Activated T-cell treated with anti-CD3 and anti-CD28 coated beads, Interleukin-2, amount 50 U/mL, for 72 hours (primary cell): ENCODE measurements around the gene LRRC4C. TPM values are rescaled to one million over a fixed set of nuclear protein-coding genes. Genes with fewer than 3 reads are reported as not detected.
"Not testable (repeated sequence)": the region's sequence is repeated elsewhere in the genome, so short reads cannot be mapped to it uniquely, and the experiment has no call there.

Experiments used
- ATAC-seq, 2 donors: fragments of 150-1000 bp; cut with Tn5 transposase; replicated peaks in 1 of 2; 2 replicates each; pipeline ENCODE4 v1.10.0; 2021; ENCODE audit warnings: moderate library complexity in 2 of 2, mild to moderate bottlenecking in 1 of 2
- DNase-seq, 2 donors: peaks; one replicate each; pipeline ENCODE4 v3.0.0; 2021 to 2022; ENCODE audit warnings: mixed read lengths in 1 of 2
- H3K27ac Mint-ChIP-seq: one replicate; pipeline ENCODE4 v1.8.0; 2022; ENCODE audit warnings: mild to moderate bottlenecking, moderate library complexity, mixed read lengths
- H3K27me3 Mint-ChIP-seq: one replicate; pipeline ENCODE4 v1.8.0; 2022; ENCODE audit warnings: low read depth, mixed read lengths
- H3K36me3 Mint-ChIP-seq, 2 donors: one replicate each; pipeline ENCODE4 v1.8.0; 2022; ENCODE audit warnings: mixed read lengths in 2 of 2, mild to moderate bottlenecking in 1 of 2; ENCODE audit not compliant: insufficient read depth in 2 of 2
- H3K4me1 Mint-ChIP-seq: one replicate; pipeline ENCODE4 v1.8.0; 2022; ENCODE audit warnings: low read depth, mixed read lengths
- H3K4me3 Mint-ChIP-seq, 2 donors: one replicate each; pipeline ENCODE4 v1.8.0; 2022; ENCODE audit warnings: mild to moderate bottlenecking in 2 of 2, mixed read lengths in 2 of 2, moderate library complexity in 2 of 2
- H3K9me3 Mint-ChIP-seq, 2 donors: one replicate each; pipeline ENCODE4 v1.8.0; 2022; ENCODE audit warnings: mixed read lengths in 2 of 2
- total RNA-seq, 2 donors: library from RNA; stranded (reverse); gene quantifications; one replicate each; pipeline ENCODE4 v1.2.3, GENCODE V29; 2022

The LRRC4C gene
- total RNA-seq, 2 donors from 2014 or later: not detected

GRCh38 chr11:40183073-40184064 lies 1276.1 kb downstream of the LRRC4C start:
- Mint-ChIP-seq H3K9me3 (peaks cover 3 to 6% of the 10 kb centered on the region in 2 donors), H3K4me3 (no peak overlapping the region), H3K27me3 (no peaks in the 10 kb centered on the region), H3K27ac (no peak overlapping the region), H3K4me1 (no peaks in the 10 kb centered on the region), H3K36me3 (no peaks in the 10 kb centered on the region)
- ATAC-seq: no peak
- DNase-seq: no peak

GRCh38 chr11:40179541-40179940 lies 1279.9 kb downstream of the LRRC4C start:
- Mint-ChIP-seq H3K36me3 (peaks cover 0 to 2% of the 10 kb centered on the region in 2 donors), H3K4me1 (no peaks in the 10 kb centered on the region), H3K27ac (no peak overlapping the region), H3K9me3 (peaks cover 1 to 8% of the 10 kb centered on the region in 2 donors), H3K4me3 (no peak overlapping the region), H3K27me3 (no peaks in the 10 kb centered on the region)
- ATAC-seq (no peak), DNase-seq (no peak)

- no peak overlapping the region for H3K4me3 Mint-ChIP-seq
- ATAC-seq: no peak
- no peak overlapping the region for H3K27ac Mint-ChIP-seq
- H3K27me3 Mint-ChIP-seq: no peaks in the 10 kb centered on the region
- peaks cover 0 to 2% of the 10 kb centered on the region in 2 donors for H3K36me3 Mint-ChIP-seq
- H3K4me1 Mint-ChIP-seq: no peaks in the 10 kb centered on the region
- DNase-seq: no peak
- H3K9me3 Mint-ChIP-seq: peaks cover 1 to 8% of the 10 kb centered on the region in 2 donors
Measured at GRCh38 chr11:40178470-40178869, 1281.0 kb downstream of the LRRC4C start.

- no peak overlapping the region for H3K4me3 Mint-ChIP-seq
- ATAC-seq: no peak
Measured at GRCh38 chr11:40175980-40176379, 1283.5 kb downstream of the LRRC4C start.

GRCh38 chr11:40170078-40170477 lies 1289.4 kb downstream of the LRRC4C start:
- peaks cover 11 to 13% of the 10 kb centered on the region in 2 donors for H3K9me3 Mint-ChIP-seq
- H3K27ac Mint-ChIP-seq: no peak overlapping the region
- no peak for ATAC-seq
- no peaks in the 10 kb centered on the region for H3K4me1 Mint-ChIP-seq
- H3K36me3 Mint-ChIP-seq: peaks cover 0 to 4% of the 10 kb centered on the region in 2 donors
- H3K27me3 Mint-ChIP-seq: no peaks in the 10 kb centered on the region
- H3K4me3 Mint-ChIP-seq: no peak overlapping the region
- DNase-seq: no peak

More at GRCh38 chr11:40175980-40176379, 1283.5 kb downstream of the LRRC4C start:
- H3K27me3 Mint-ChIP-seq: no peaks in the 10 kb centered on the region
- H3K9me3 Mint-ChIP-seq: peaks cover 1 to 8% of the 10 kb centered on the region in 2 donors
- H3K36me3 Mint-ChIP-seq: peaks cover 0 to 2% of the 10 kb centered on the region in 2 donors
- no peaks in the 10 kb centered on the region for H3K4me1 Mint-ChIP-seq
- H3K27ac Mint-ChIP-seq: no peak overlapping the region
- DNase-seq: no peak

- Mint-ChIP-seq H3K4me3 (no peak overlapping the region), H3K9me3 (peaks cover 12 to 13% of the 10 kb centered on the region in 2 donors), H3K36me3 (peaks cover 0 to 4% of the 10 kb centered on the region in 2 donors)
Measured at GRCh38 chr11:40168414-40168813, 1291.0 kb downstream of the LRRC4C start.

GRCh38 chr11:40167805-40168204 lies 1291.6 kb downstream of the LRRC4C start:
- H3K9me3 Mint-ChIP-seq: peaks cover 12 to 13% of the 10 kb centered on the region in 2 donors
- H3K36me3 Mint-ChIP-seq, DNase-seq, H3K4me3 Mint-ChIP-seq, H3K27me3 Mint-ChIP-seq, H3K4me1 Mint-ChIP-seq, H3K27ac Mint-ChIP-seq, ATAC-seq: not testable (repeated sequence)

More at GRCh38 chr11:40168414-40168813, 1291.0 kb downstream of the LRRC4C start:
- no peak overlapping the region for H3K27ac Mint-ChIP-seq
- H3K27me3 Mint-ChIP-seq: no peaks in the 10 kb centered on the region
- H3K4me1 Mint-ChIP-seq: no peaks in the 10 kb centered on the region
- ATAC-seq (no peak), DNase-seq (no peak)

- no peaks in the 10 kb centered on the region for H3K4me1 Mint-ChIP-seq
- no peak overlapping the region for H3K4me3 Mint-ChIP-seq
- H3K27me3 Mint-ChIP-seq: no peaks in the 10 kb centered on the region
- H3K9me3 Mint-ChIP-seq: peaks cover 13 to 14% of the 10 kb centered on the region in 2 donors
- no peak overlapping the region for H3K27ac Mint-ChIP-seq
- DNase-seq: no peak
- no peak for ATAC-seq
- peaks cover 0 to 4% of the 10 kb centered on the region in 2 donors for H3K36me3 Mint-ChIP-seq
Measured at GRCh38 chr11:40166892-40167291, 1292.6 kb downstream of the LRRC4C start.

- ATAC-seq (no peak), DNase-seq (no peak)
- H3K27ac Mint-ChIP-seq: no peak overlapping the region
- no peaks in the 10 kb centered on the region for H3K27me3 Mint-ChIP-seq
- peaks cover 10 to 16% of the 10 kb centered on the region in 2 donors for H3K9me3 Mint-ChIP-seq
- H3K4me1 Mint-ChIP-seq: no peaks in the 10 kb centered on the region
- H3K4me3 Mint-ChIP-seq: no peak overlapping the region
- H3K36me3 Mint-ChIP-seq: peaks cover 0 to 4% of the 10 kb centered on the region in 2 donors
Measured at GRCh38 chr11:40162901-40163883, 1296.3 kb downstream of the LRRC4C start.

GRCh38 chr11:40161854-40162410 lies 1297.5 kb downstream of the LRRC4C start:
- peaks cover 4 to 20% of the 10 kb centered on the region in 2 donors for H3K9me3 Mint-ChIP-seq
- H3K4me1 Mint-ChIP-seq: no peaks in the 10 kb centered on the region
- H3K4me3 Mint-ChIP-seq: no peak overlapping the region
- H3K36me3 Mint-ChIP-seq: peaks cover 0 to 2% of the 10 kb centered on the region in 2 donors
- DNase-seq (no peak), ATAC-seq (no peak)
- no peak overlapping the region for H3K27ac Mint-ChIP-seq
- H3K27me3 Mint-ChIP-seq: no peaks in the 10 kb centered on the region

GRCh38 chr11:40160418-40160817 lies 1299.0 kb downstream of the LRRC4C start:
- peaks cover 0 to 2% of the 10 kb centered on the region in 2 donors for H3K36me3 Mint-ChIP-seq
- no peaks in the 10 kb centered on the region for H3K4me1 Mint-ChIP-seq
- H3K27ac Mint-ChIP-seq: no peak overlapping the region
- H3K27me3 Mint-ChIP-seq: no peaks in the 10 kb centered on the region
- no peak for ATAC-seq
- DNase-seq: no peak
- H3K4me3 Mint-ChIP-seq: no peak overlapping the region
- peaks cover 14 to 23% of the 10 kb centered on the region in 2 donors for H3K9me3 Mint-ChIP-seq

GRCh38 chr11:40149721-40150120 lies 1309.7 kb downstream of the LRRC4C start:
- DNase-seq (no peak), ATAC-seq (no peak)
- Mint-ChIP-seq H3K36me3 (peaks cover 0 to 4% of the 10 kb centered on the region in 2 donors), H3K27ac (no peak overlapping the region), H3K9me3 (peaks cover 11 to 18% of the 10 kb centered on the region in 2 donors), H3K4me3 (no peak overlapping the region), H3K4me1 (no peaks in the 10 kb centered on the region), H3K27me3 (no peaks in the 10 kb centered on the region)
